Measurements from ENCODE around the gene SLC35G1.

DNA sequence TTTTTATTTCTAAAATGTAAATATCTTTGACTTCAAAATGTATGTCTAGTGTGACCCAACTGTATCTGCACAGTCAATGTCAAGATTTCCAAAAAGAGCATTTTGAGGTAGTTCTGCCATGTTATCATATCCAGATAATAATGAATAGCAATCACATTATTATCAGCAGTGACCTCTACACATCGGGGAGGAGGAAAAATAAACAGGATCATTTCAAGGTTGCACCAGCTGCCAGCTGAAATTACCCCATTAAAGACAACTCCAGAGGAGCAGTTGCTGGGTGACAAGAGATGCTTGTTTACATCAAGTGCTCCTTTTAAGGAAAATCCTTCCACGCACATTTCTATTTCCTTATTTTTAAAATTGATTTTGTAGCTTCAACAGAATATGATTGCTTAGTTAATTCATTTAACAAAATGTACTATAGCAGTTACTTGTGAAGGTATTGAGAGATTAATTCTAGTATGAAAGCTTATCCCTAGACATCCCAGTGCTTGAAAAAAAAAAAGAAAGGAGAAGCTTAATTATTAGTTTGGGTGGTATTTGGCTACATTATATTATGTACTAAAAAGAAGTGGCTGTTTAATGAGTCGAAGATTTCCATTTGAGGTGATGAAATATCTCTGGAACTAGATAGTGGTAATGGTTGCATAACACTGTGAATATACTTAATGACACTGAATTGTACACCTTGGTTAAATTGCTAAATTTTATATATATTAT is 19.3 kb upstream of the SLC35G1 start:
- no peak for TF ChIP-seq POLR2A (IDR thresholded peaks at IDR 0.05)
- TF ChIP-seq, protein P1, sequence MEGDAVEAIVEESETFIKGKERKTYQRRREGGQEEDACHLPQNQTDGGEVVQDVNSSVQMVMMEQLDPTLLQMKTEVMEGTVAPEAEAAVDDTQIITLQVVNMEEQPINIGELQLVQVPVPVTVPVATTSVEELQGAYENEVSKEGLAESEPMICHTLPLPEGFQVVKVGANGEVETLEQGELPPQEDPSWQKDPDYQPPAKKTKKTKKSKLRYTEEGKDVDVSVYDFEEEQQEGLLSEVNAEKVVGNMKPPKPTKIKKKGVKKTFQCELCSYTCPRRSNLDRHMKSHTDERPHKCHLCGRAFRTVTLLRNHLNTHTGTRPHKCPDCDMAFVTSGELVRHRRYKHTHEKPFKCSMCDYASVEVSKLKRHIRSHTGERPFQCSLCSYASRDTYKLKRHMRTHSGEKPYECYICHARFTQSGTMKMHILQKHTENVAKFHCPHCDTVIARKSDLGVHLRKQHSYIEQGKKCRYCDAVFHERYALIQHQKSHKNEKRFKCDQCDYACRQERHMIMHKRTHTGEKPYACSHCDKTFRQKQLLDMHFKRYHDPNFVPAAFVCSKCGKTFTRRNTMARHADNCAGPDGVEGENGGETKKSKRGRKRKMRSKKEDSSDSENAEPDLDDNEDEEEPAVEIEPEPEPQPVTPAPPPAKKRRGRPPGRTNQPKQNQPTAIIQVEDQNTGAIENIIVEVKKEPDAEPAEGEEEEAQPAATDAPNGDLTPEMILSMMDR (IDR thresholded peaks at IDR 0.05), result no peak
